SK-N-SH treated with all-trans-retinoic acid at 6 μM for 48 hours (cell line): Measurements from ENCODE around the gene DHX8.

ENCODE experiments used
- ATAC-seq: fragments of 200-7000 bp; cut with Tn5 transposase; 3 replicates; pipeline ENCODE4 v1.9.1; 2020; ENCODE audit warnings: mild to moderate bottlenecking, moderate library complexity
- ARNTL ChIP-seq: fragments of 450-650 bp; formaldehyde crosslinking; IDR thresholded peaks from 2 replicates; pipeline ENCODE4 v1.5.0; 2020; ENCODE audit warnings: low read depth, mild to moderate bottlenecking, moderate library complexity, borderline replicate concordance
- BACH2 ChIP-seq: fragments of 250-450 bp; sonication (Bioruptor Pico); IDR thresholded peaks from 2 replicates; pipeline ENCODE4 v1.9.0; 2021; ENCODE audit warnings: mild to moderate bottlenecking, borderline replicate concordance
- CREB5 ChIP-seq: fragments of 250-450 bp; sonication (Bioruptor Pico); IDR thresholded peaks from 2 replicates; pipeline ENCODE4 v1.5.1; 2020; ENCODE audit warnings: low read depth, mild to moderate bottlenecking, moderate library complexity
- CSDC2 ChIP-seq: fragments of 250-450 bp; sonication (Bioruptor Pico); IDR thresholded peaks from 2 replicates; pipeline ENCODE4 v1.5.0; 2020; ENCODE audit warnings: mild to moderate bottlenecking, moderate library complexity
- CSRNP3 ChIP-seq: fragments of 250-450 bp; sonication (Bioruptor Pico); IDR thresholded peaks from 2 replicates; pipeline ENCODE4 v1.5.1; 2021; ENCODE audit warnings: mild to moderate bottlenecking, moderate library complexity
- ESRRG ChIP-seq: fragments of 250-450 bp; sonication (Bioruptor Pico); IDR thresholded peaks from 2 replicates; pipeline ENCODE4 v1.6.1; 2021; ENCODE audit warnings: mild to moderate bottlenecking
- ISL1 ChIP-seq: fragments of 250-450 bp; sonication (Bioruptor Pico); IDR thresholded peaks from 2 replicates; pipeline ENCODE4 v2.1.2; 2022; ENCODE audit warnings: mild to moderate bottlenecking, moderate library complexity
- PATZ1 ChIP-seq: fragments of 250-450 bp; sonication (Bioruptor Pico); IDR thresholded peaks from 2 replicates; pipeline ENCODE4 v1.8.0; 2020; ENCODE audit warnings: mild to moderate bottlenecking, moderate library complexity, borderline replicate concordance
- POU6F1 ChIP-seq: fragments of 250-450 bp; sonication (Bioruptor Pico); IDR thresholded peaks from 2 replicates; pipeline ENCODE4 v1.8.0; 2021; ENCODE audit warnings: low read depth, mild to moderate bottlenecking, moderate library complexity, borderline replicate concordance
- PPARA ChIP-seq: fragments of 250-450 bp; sonication (Bioruptor Pico); IDR thresholded peaks from 2 replicates; pipeline ENCODE4 v1.5.0; 2020; ENCODE audit warnings: mild to moderate bottlenecking, borderline replicate concordance
- RARB ChIP-seq: fragments of 250-450 bp; sonication (Bioruptor Pico); IDR thresholded peaks from 2 replicates; pipeline ENCODE4 v1.8.0; 2021; ENCODE audit warnings: mild to moderate bottlenecking, moderate library complexity
- SNAI2 ChIP-seq: fragments of 250-450 bp; sonication (Bioruptor Pico); IDR thresholded peaks from 2 replicates; pipeline ENCODE4 v1.5.0; 2020; ENCODE audit warnings: mild to moderate bottlenecking, moderate library complexity
- TCF4 ChIP-seq: fragments of 250-450 bp; sonication (Bioruptor Pico); IDR thresholded peaks from 2 replicates; pipeline ENCODE4 v1.8.0; 2021; ENCODE audit warnings: mild to moderate bottlenecking, moderate library complexity, borderline replicate concordance
- TOX ChIP-seq: fragments of 250-450 bp; sonication (Bioruptor Pico); IDR thresholded peaks from 2 replicates; pipeline ENCODE4 v1.8.0; 2021; ENCODE audit warnings: mild to moderate bottlenecking, moderate library complexity, borderline replicate concordance
- TSHZ2 ChIP-seq: fragments of 250-450 bp; sonication (Bioruptor Pico); IDR thresholded peaks from 2 replicates; pipeline ENCODE4 v1.5.0; 2020; ENCODE audit warnings: mild to moderate bottlenecking, moderate library complexity
- ZC3H10 ChIP-seq: fragments of 250-450 bp; sonication (Bioruptor Pico); IDR thresholded peaks from 2 replicates; pipeline ENCODE4 v1.5.1; 2021; ENCODE audit warnings: mild to moderate bottlenecking, moderate library complexity
- ZFP3 ChIP-seq: fragments of 250-450 bp; sonication (Bioruptor Pico); IDR thresholded peaks from 2 replicates; pipeline ENCODE4 v1.5.0; 2020; ENCODE audit warnings: mild to moderate bottlenecking, moderate library complexity
- ZNF565 ChIP-seq: fragments of 450-650 bp; formaldehyde crosslinking; conservative IDR thresholded peaks from 2 replicates; pipeline ENCODE4 v1.5.0; 2020; ENCODE audit warnings: low read depth, mild to moderate bottlenecking, moderate library complexity
- ZNF70 ChIP-seq: fragments of 450-650 bp; formaldehyde crosslinking; IDR thresholded peaks from 2 replicates; pipeline ENCODE4 v1.5.0; 2020; ENCODE audit warnings: mild to moderate bottlenecking, moderate library complexity
- ZNF8 ChIP-seq: fragments of 450-650 bp; formaldehyde crosslinking; IDR thresholded peaks from 2 replicates; pipeline ENCODE4 v1.5.0; 2020; ENCODE audit warnings: mild to moderate bottlenecking, moderate library complexity

The DHX8 gene

GRCh38 chr17:43540821-43541674 is 57.3 kb downstream of the DHX8 start:
- TF ChIP-seq BACH2 (CRISPR knock-in tag), result no peak
- no peak for TF ChIP-seq PATZ1 (CRISPR knock-in tag)
- TF ChIP-seq ARNTL (CRISPR knock-in tag), result no peak
- no peak for TF ChIP-seq TCF4
- TF ChIP-seq ZNF8 (CRISPR knock-in tag), result no peak
- TF ChIP-seq RARB (CRISPR knock-in tag), result no peak
- TF ChIP-seq ISL1 (CRISPR knock-in tag), result no peak
- no peak for TF ChIP-seq ZNF70
- no peak for TF ChIP-seq ESRRG
- ATAC-seq, result no peak

GRCh38 chr17:43542859-43543258 is 59.1 kb downstream of the DHX8 start:
- no peak for ATAC-seq
- TF ChIP-seq TOX (CRISPR knock-in tag), result no peak
- no peak for TF ChIP-seq CSDC2
- TF ChIP-seq PATZ1 (CRISPR knock-in tag), result no peak
- no peak for TF ChIP-seq ZNF70
- no peak for TF ChIP-seq ZNF8 (CRISPR knock-in tag)
- TF ChIP-seq ISL1 (CRISPR knock-in tag), result no peak
- TF ChIP-seq CREB5, result no peak
- TF ChIP-seq SNAI2 (CRISPR knock-in tag), result no peak
- no peak for TF ChIP-seq PPARA (CRISPR knock-in tag)
- no peak for TF ChIP-seq POU6F1 (CRISPR knock-in tag)
- TF ChIP-seq TSHZ2 (CRISPR knock-in tag), result no peak
- TF ChIP-seq ESRRG, result no peak
- no peak for TF ChIP-seq ZNF565

GRCh38 chr17:43543300-43543699 is 59.5 kb downstream of the DHX8 start:
- no peak for ATAC-seq
- TF ChIP-seq ZNF8 (CRISPR knock-in tag), result no peak
- no peak for TF ChIP-seq RARB (CRISPR knock-in tag)
- no peak for TF ChIP-seq POU6F1 (CRISPR knock-in tag)
- TF ChIP-seq PATZ1 (CRISPR knock-in tag), result no peak
- TF ChIP-seq ZC3H10 (CRISPR knock-in tag), result no peak
- no peak for TF ChIP-seq CSRNP3 (CRISPR knock-in tag)
- TF ChIP-seq CREB5, result no peak
- no peak for TF ChIP-seq ZNF565
- TF ChIP-seq PPARA (CRISPR knock-in tag), result no peak
- no peak for TF ChIP-seq ZFP3 (CRISPR knock-in tag)
